Keratinocyte (primary cell): ENCODE data around the gene COMMD3. TPM values are rescaled to one million over a fixed set of nuclear protein-coding genes. Genes with fewer than 3 reads are reported as not detected.

Experiments used
- DNase-seq: peaks from one replicate; pipeline ENCODE4 v3.0.0-alpha.2; 2011; ENCODE audit warnings: low read depth, missing footprints, low spot score
- FAIRE-seq: peaks from 2 replicates; lab custom pipeline; 2011; peaks lifted over from hg19 to GRCh38; lab: Jason Lieb, UNC
- H2AFZ ChIP-seq: 2 replicates; pipeline ENCODE4 v1.6.0; 2012; ENCODE audit warnings: low read length, control low read depth, inconsistent platforms; ENCODE audit not compliant: control insufficient read depth
- H3K27ac ChIP-seq: 2 replicates; pipeline ENCODE4 v1.5.1; 2011; ENCODE audit warnings: low read length; ENCODE audit not compliant: control insufficient read depth, insufficient read depth
- H3K27me3 ChIP-seq: 3 replicates; pipeline ENCODE4 v1.6.0; 2011; ENCODE audit warnings: low read length; ENCODE audit not compliant: control insufficient read depth, insufficient read depth; ENCODE audit errors: extremely low read depth
- H3K36me3 ChIP-seq, 2 experiments: 2 replicates in 1 of 2; 3 replicates in 1 of 2; pipeline ENCODE4 v1.5.1; 2011; ENCODE audit warnings: low read length in 2 of 2, mild to moderate bottlenecking in 1 of 2; ENCODE audit not compliant: control insufficient read depth in 2 of 2, insufficient read depth in 2 of 2; ENCODE audit errors: extremely low read depth in 1 of 2
- H3K4me1 ChIP-seq: 3 replicates; pipeline ENCODE4 v1.5.1; 2011; ENCODE audit warnings: low read length; ENCODE audit not compliant: control insufficient read depth, insufficient read depth; ENCODE audit errors: extremely low read depth
- H3K4me2 ChIP-seq: 3 replicates; pipeline ENCODE4 v1.6.0; 2011; ENCODE audit warnings: low read depth, low read length; ENCODE audit not compliant: control insufficient read depth, insufficient read depth; ENCODE audit errors: extremely low read depth
- H3K4me3 ChIP-seq, 3 experiments: fragments of 200-600 bp in 1 of 3; sonication (generic) in 1 of 3; 2 replicates in 2 of 3; 3 replicates in 1 of 3; pipeline ENCODE4 v1.5.1; 2011 to 2016; ENCODE audit warnings: low read length in 3 of 3, mild to moderate bottlenecking in 3 of 3, control low read depth in 2 of 3, inconsistent platforms in 1 of 3, low read depth in 1 of 3, mixed read lengths in 1 of 3, mixed run types in 1 of 3, moderate library complexity in 1 of 3; ENCODE audit not compliant: control insufficient read depth in 2 of 3, insufficient read depth in 2 of 3; ENCODE audit errors: extremely low read depth in 1 of 3
- H3K79me2 ChIP-seq: 2 replicates; pipeline ENCODE4 v1.6.0; 2012; ENCODE audit warnings: low read length; ENCODE audit not compliant: control insufficient read depth, insufficient read depth
- H3K9ac ChIP-seq: 3 replicates; pipeline ENCODE4 v1.6.0; 2011; ENCODE audit warnings: low read length; ENCODE audit not compliant: control insufficient read depth, insufficient read depth; ENCODE audit errors: extremely low read depth
- H3K9me1 ChIP-seq: 3 replicates; pipeline ENCODE4 v1.6.0; 2011; ENCODE audit warnings: low read length; ENCODE audit not compliant: control insufficient read depth, insufficient read depth; ENCODE audit errors: extremely low read depth
- H3K9me3 ChIP-seq: 2 replicates; pipeline ENCODE4 v1.5.1; 2012; ENCODE audit warnings: low read depth, low read length; ENCODE audit not compliant: control insufficient read depth
- H4K20me1 ChIP-seq: 3 replicates; pipeline ENCODE4 v1.6.0; 2011; ENCODE audit warnings: low read length; ENCODE audit not compliant: control insufficient read depth, insufficient read depth; ENCODE audit errors: extremely low read depth
- CTCF ChIP-seq, 3 experiments: IDR thresholded peaks in 1 of 3; conservative IDR thresholded peaks in 1 of 3; optimal IDR thresholded peaks in 1 of 3; 2 replicates in 2 of 3; 3 replicates in 1 of 3; pipeline versions ENCODE3 to v1.5.1; 2011; ENCODE audit warnings: low read length in 3 of 3, mild to moderate bottlenecking in 3 of 3, moderate library complexity in 2 of 3, control low read depth in 1 of 3, inconsistent platforms in 1 of 3; ENCODE audit not compliant: insufficient read depth in 2 of 3; ENCODE audit errors: extremely low read depth in 1 of 3
- EZH2 ChIP-seq: IDR thresholded peaks from one replicate; pipeline ENCODE4 v1.6.1; 2012; ENCODE audit warnings: inconsistent platforms, mild to moderate bottlenecking, low read length, moderate library complexity
- dilution Hi-C: fragments of 300-500 bp; cut with MboI; formaldehyde crosslinking; loops from one replicate; pipeline ENCODE4 v1.7.0; 2020; ENCODE audit warnings: low sequenced_read_pairs; ENCODE audit not compliant: extremely low pct_ligation_motif_present
- polyA plus RNA-seq, 5 experiments: library from polyadenylated mRNA; depleted of rRNA in 3 of 5; stranded (reverse) in 3 of 5; stranded (forward) in 1 of 5; unstranded in 1 of 5; fragments of >200 nt; gene quantifications; 1 replicate in 1 of 5; 2 replicates in 3 of 5; 3 replicates in 1 of 5; pipeline versions ENCODE4 v1.2.1 to v1.2.3, GENCODE V29; 2011 to 2012; ENCODE audit warnings: missing spikeins in 2 of 5, low read depth in 1 of 5, low replicate concordance in 1 of 5

The COMMD3 gene
- polyA plus RNA-seq, 1 donor (not counting 4 experiments of a cell fraction or from before 2014, with no cell fraction given), result 59.5 TPM

- dilution Hi-C loops, result no loop called here
- no peaks in the 10 kb centered on the region for H3K9me1 ChIP-seq
- peaks cover 72% of the 10 kb centered on the region for H3K27me3 ChIP-seq
- no peak for FAIRE-seq
- H3K9ac ChIP-seq, result no peak overlapping the region
- H4K20me1 ChIP-seq, result no peaks in the 10 kb centered on the region
- H3K27ac ChIP-seq, result no peak overlapping the region
- H3K36me3 ChIP-seq, result no peaks in the 10 kb centered on the region
- no peak overlapping the region for H3K4me2 ChIP-seq
- H3K79me2 ChIP-seq, result no peaks in the 10 kb centered on the region
- H2AFZ ChIP-seq, result no peak overlapping the region
- no peak overlapping the region for H3K4me3 ChIP-seq
- DNase-seq, result no peak
- H3K4me1 ChIP-seq, result peaks cover 3% of the 10 kb centered on the region
- no peak for TF ChIP-seq EZH2
- no peak for TF ChIP-seq CTCF (optimal IDR thresholded peaks at IDR 0.05 in 1 of 3, IDR thresholded peaks at IDR 0.05 in 1 of 3, conservative IDR thresholded peaks at IDR 0.05 in 1 of 3; ENCODE audit: extremely low read depth in 1 of 3, insufficient read depth in 2 of 3, low read length in 3 of 3)
- H3K9me3 ChIP-seq, result peaks cover 2% of the 10 kb centered on the region
Observed at GRCh38 chr10:22343731-22344130, 27.5 kb downstream of the COMMD3 start.

- H3K27ac ChIP-seq, result no peak overlapping the region
- TF ChIP-seq EZH2 (no peak), CTCF (optimal IDR thresholded peaks at IDR 0.05 in 1 of 3, IDR thresholded peaks at IDR 0.05 in 1 of 3, conservative IDR thresholded peaks at IDR 0.05 in 1 of 3; ENCODE audit: extremely low read depth in 1 of 3, insufficient read depth in 2 of 3, low read length in 3 of 3) (no peak)
Observed at GRCh38 chr10:22344249-22344648, 28.1 kb downstream of the COMMD3 start.

More at GRCh38 chr10:22344249-22344648, 28.1 kb downstream of the COMMD3 start:
- Histone ChIP-seq H3K4me2 (no peak overlapping the region), H2AFZ (no peak overlapping the region), H3K36me3 (no peaks in the 10 kb centered on the region), H4K20me1 (no peaks in the 10 kb centered on the region), H3K9me3 (peaks cover 2% of the 10 kb centered on the region), H3K27me3 (peaks cover 71% of the 10 kb centered on the region), H3K9me1 (no peaks in the 10 kb centered on the region), H3K4me3 (no peak overlapping the region), H3K79me2 (no peaks in the 10 kb centered on the region), H3K9ac (no peak overlapping the region), H3K4me1 (peaks cover 3% of the 10 kb centered on the region)
- DNase-seq (no peak), FAIRE-seq (no peak)
- dilution Hi-C loops, result no loop called here
